ENCODE data around the gene CRNN. TPM values are rescaled to one million over a fixed set of nuclear protein-coding genes. Genes with fewer than 3 reads are reported as not detected.

CRNN gene
- total RNA-seq, 5 donors from 2014 or later (not counting 1 experiment from before 2014, with no cell fraction given) = not detected

DNA sequence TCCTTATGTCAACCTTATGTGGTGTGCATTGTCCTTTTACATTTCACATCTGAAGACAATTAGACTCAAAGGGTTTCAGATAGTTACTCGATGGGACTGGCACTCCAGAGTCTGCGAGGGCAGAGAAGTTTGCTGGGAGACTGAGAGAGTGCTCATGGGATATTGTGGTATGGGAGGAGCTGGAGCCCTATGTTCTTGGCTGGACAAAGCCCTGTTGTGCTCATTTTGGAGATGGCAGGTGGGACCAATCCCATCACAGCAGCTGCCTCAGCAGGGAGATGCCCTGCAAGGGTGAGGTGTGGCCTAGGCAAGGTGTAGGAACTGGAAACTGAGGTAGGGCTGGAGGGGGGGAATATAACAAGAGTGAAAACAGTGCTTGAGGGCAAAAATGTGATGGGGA lies 43.5 kb upstream of the CRNN start:
- H3K36me3 Mint-ChIP-seq = no peaks in the 10 kb centered on the region
- Histone ChIP-seq H3K4me3 (ENCODE audit: control insufficient read depth in 1 of 2, extremely low read depth in 1 of 2, low read length in 1 of 2) (no peak overlapping the region), H3K36me3 (ENCODE audit: control insufficient read depth in 2 of 2, extremely low read depth in 1 of 2, insufficient read depth in 1 of 2, low read length in 1 of 2) (no peaks in the 10 kb centered on the region), H3K4me1 (ENCODE audit: control insufficient read depth in 1 of 2, extremely low read depth in 1 of 2, insufficient read depth in 2 of 2, low read length in 2 of 2) (peaks cover 4 to 14% of the 10 kb centered on the region in 2 experiments), H3K27ac (ENCODE audit: low read length) (no peak overlapping the region), H3K9me3 (no peaks in the 10 kb centered on the region), H3K27me3 (replicated peaks in 1 of 2; ENCODE audit: control insufficient read depth in 2 of 2, extremely low read depth in 1 of 2, insufficient read depth in 2 of 2, low read length in 1 of 2) (peaks cover 0 to 2% of the 10 kb centered on the region in 2 experiments)
- DNase-seq (no peak), ATAC-seq (replicated peaks in 1 of 4) (no peak)
- CTCF ChIA-PET = interaction anchor here (0.6 to 3.6 kb wide), 21 partner anchors 10 to 567 kb away, joined by 3 to 134 read pairs (median 14); no protein-coding TSS in a partner anchor
- peaks cover 0 to 6% of the 10 kb centered on the region in 2 donors for H3K27me3 Mint-ChIP-seq
- peaks cover 26 to 28% (median 27%) of the 10 kb centered on the region in 3 donors for H3K4me1 Mint-ChIP-seq
- H3K27ac Mint-ChIP-seq = no peak overlapping the region
- H3K9me3 Mint-ChIP-seq = no peaks in the 10 kb centered on the region
- WGBS (ENCODE audit: insufficient coverage) = 60% methylated on average over 2 of the region's 2 CpGs
- POLR2A ChIA-PET = no interaction called here
- no peak overlapping the region for H3K4me3 Mint-ChIP-seq

DNA sequence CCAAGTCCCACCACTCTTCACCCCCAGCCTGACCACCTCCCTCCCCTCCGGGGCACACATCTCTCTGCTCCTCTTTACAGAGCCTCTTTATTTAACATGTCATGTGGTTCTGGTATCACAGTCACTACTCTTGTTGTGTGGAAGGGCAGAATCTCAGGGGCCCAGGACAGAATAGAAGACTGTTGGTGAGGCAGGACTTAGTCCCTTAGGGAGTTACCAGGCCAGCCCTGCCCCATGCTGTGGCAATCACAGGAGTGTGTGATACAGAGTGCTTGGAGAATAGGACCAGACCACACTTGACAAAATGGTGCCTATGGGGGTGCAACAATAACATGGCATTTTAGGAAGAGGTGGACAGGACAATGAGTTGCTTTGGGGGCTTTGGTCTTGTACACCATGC lies 43.0 kb upstream of the CRNN start:
- ATAC-seq (replicated peaks in 1 of 4) (no peak), DNase-seq (no peak)
- H3K27ac ChIP-seq (ENCODE audit: low read length) = no peak overlapping the region
- no peak overlapping the region for H3K27ac Mint-ChIP-seq
- H3K4me1 Mint-ChIP-seq = peaks cover 26 to 28% (median 27%) of the 10 kb centered on the region in 3 donors
- no peaks in the 10 kb centered on the region for H3K36me3 Mint-ChIP-seq
- H3K27me3 Mint-ChIP-seq = peaks cover 0 to 6% of the 10 kb centered on the region in 2 donors
- H3K4me3 ChIP-seq (ENCODE audit: control insufficient read depth in 1 of 2, extremely low read depth in 1 of 2, low read length in 1 of 2) = no peak overlapping the region
- WGBS (ENCODE audit: insufficient coverage) = no CpG with 5 or more reads among the region's 1 CpG
- ChIA-PET CTCF (interaction anchor here (1.4 to 3.6 kb wide), 4 partner anchors 266 to 271 kb away, joined by 4 to 134 read pairs (median 14); no protein-coding TSS in a partner anchor), POLR2A (no interaction called here)
- H3K4me1 ChIP-seq (ENCODE audit: control insufficient read depth in 1 of 2, extremely low read depth in 1 of 2, insufficient read depth in 2 of 2, low read length in 2 of 2) = peaks cover 4 to 14% of the 10 kb centered on the region in 2 experiments
- no peak overlapping the region for H3K4me3 Mint-ChIP-seq
- H3K9me3 ChIP-seq = no peaks in the 10 kb centered on the region
- H3K36me3 ChIP-seq (ENCODE audit: control insufficient read depth in 2 of 2, extremely low read depth in 1 of 2, insufficient read depth in 1 of 2, low read length in 1 of 2) = no peaks in the 10 kb centered on the region
- H3K27me3 ChIP-seq (replicated peaks in 1 of 2; ENCODE audit: control insufficient read depth in 2 of 2, extremely low read depth in 1 of 2, insufficient read depth in 2 of 2, low read length in 1 of 2) = peaks cover 0 to 2% of the 10 kb centered on the region in 2 experiments
- no peaks in the 10 kb centered on the region for H3K9me3 Mint-ChIP-seq

DNA sequence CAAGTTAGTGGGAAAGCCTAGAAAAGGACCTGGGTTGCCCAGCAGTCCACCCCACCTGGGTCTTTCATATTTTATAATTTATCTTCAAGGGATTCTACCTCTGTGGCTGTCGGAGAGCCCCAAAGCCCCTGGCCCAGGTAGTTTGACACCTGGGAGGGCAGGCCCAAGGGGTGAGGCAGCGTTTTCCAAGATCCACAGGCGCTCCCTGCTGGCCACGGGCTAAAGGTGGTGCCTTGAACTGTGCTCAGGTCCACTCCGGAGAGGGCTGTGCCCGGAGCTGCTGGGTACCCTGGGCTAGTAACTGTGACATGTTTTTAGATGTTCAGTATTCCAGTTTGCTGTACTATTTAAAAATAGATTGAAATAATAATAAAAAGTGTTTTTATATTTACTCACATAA lies 37.2 kb upstream of the CRNN start:
- Histone ChIP-seq H3K9me3 (no peaks in the 10 kb centered on the region), H3K36me3 (ENCODE audit: control insufficient read depth in 2 of 2, extremely low read depth in 1 of 2, insufficient read depth in 1 of 2, low read length in 1 of 2) (no peaks in the 10 kb centered on the region), H3K27me3 (replicated peaks in 1 of 2; ENCODE audit: control insufficient read depth in 2 of 2, extremely low read depth in 1 of 2, insufficient read depth in 2 of 2, low read length in 1 of 2) (peaks cover 2 to 7% of the 10 kb centered on the region in 2 experiments), H3K4me1 (ENCODE audit: control insufficient read depth in 1 of 2, extremely low read depth in 1 of 2, insufficient read depth in 2 of 2, low read length in 2 of 2) (no peaks in the 10 kb centered on the region), H3K27ac (ENCODE audit: low read length) (no peak overlapping the region), H3K4me3 (ENCODE audit: control insufficient read depth in 1 of 2, extremely low read depth in 1 of 2, low read length in 1 of 2) (no peak overlapping the region)
- H3K27ac Mint-ChIP-seq = no peak overlapping the region
- no peak for DNase-seq
- H3K36me3 Mint-ChIP-seq = no peaks in the 10 kb centered on the region
- peaks cover 0 to 6% of the 10 kb centered on the region in 2 donors for H3K27me3 Mint-ChIP-seq
- POLR2A ChIA-PET = no interaction called here
- no peak for ATAC-seq (replicated peaks in 1 of 4)
- no peaks in the 10 kb centered on the region for H3K9me3 Mint-ChIP-seq
- no peaks in the 10 kb centered on the region for H3K4me1 Mint-ChIP-seq
- no peak overlapping the region for H3K4me3 Mint-ChIP-seq
- CTCF ChIA-PET = interaction anchor here in 1 of 2 donors (0.5 kb wide), 1 partner anchor 9 kb away, joined by 3 read pairs; no protein-coding TSS in a partner anchor
- WGBS (ENCODE audit: insufficient coverage) = 64% methylated on average over 3 of the region's 6 CpGs

DNA sequence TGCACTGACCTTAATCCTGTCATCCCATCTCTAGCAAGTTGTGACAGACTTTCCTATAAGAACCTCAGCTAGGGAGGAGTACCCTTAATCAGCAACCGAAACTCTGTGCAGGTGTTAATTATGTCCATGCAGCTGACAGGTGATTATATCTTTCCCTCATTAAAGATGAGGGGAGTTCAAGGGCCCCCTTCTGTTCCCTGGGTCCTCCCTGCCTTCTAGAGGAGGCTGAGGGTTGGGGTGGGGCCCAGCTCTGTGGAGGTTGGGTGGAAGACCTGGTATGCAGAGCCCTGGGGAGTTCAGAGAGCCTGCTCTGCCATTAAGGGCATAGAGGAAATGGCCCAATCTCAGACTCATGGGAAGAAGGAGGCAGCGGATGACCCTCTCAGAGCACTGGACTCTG lies 35.6 kb upstream of the CRNN start:
- peaks cover 2 to 7% of the 10 kb centered on the region in 2 experiments for H3K27me3 ChIP-seq (replicated peaks in 1 of 2; ENCODE audit: control insufficient read depth in 2 of 2, extremely low read depth in 1 of 2, insufficient read depth in 2 of 2, low read length in 1 of 2)
- H3K27ac ChIP-seq (ENCODE audit: low read length) = no peak overlapping the region
- H3K9me3 ChIP-seq = no peaks in the 10 kb centered on the region
- DNase-seq = no peak
- 100% methylated on average over 1 of the region's 2 CpGs for WGBS (ENCODE audit: insufficient coverage)
- H3K27ac Mint-ChIP-seq = no peak overlapping the region
- ATAC-seq (replicated peaks in 1 of 4) = no peak
- no peaks in the 10 kb centered on the region for H3K4me1 ChIP-seq (ENCODE audit: control insufficient read depth in 1 of 2, extremely low read depth in 1 of 2, insufficient read depth in 2 of 2, low read length in 2 of 2)
- H3K4me3 ChIP-seq (ENCODE audit: control insufficient read depth in 1 of 2, extremely low read depth in 1 of 2, low read length in 1 of 2) = no peak overlapping the region
- POLR2A ChIA-PET = no interaction called here
- H3K9me3 Mint-ChIP-seq = no peaks in the 10 kb centered on the region
- H3K36me3 Mint-ChIP-seq = no peaks in the 10 kb centered on the region
- CTCF ChIA-PET = interaction anchor here in 1 of 2 donors (5.3 kb wide), 1 partner anchor 9 kb away, joined by 41 read pairs; no protein-coding TSS in a partner anchor
- no peak overlapping the region for H3K4me3 Mint-ChIP-seq
- no peaks in the 10 kb centered on the region for H3K36me3 ChIP-seq (ENCODE audit: control insufficient read depth in 2 of 2, extremely low read depth in 1 of 2, insufficient read depth in 1 of 2, low read length in 1 of 2)
- H3K4me1 Mint-ChIP-seq = no peaks in the 10 kb centered on the region
- H3K27me3 Mint-ChIP-seq = no peaks in the 10 kb centered on the region

- no peaks in the 10 kb centered on the region for H3K4me1 Mint-ChIP-seq
- ATAC-seq (replicated peaks in 1 of 4) (no peak), DNase-seq (no peak)
- Histone ChIP-seq H3K27me3 (replicated peaks in 1 of 2; ENCODE audit: control insufficient read depth in 2 of 2, extremely low read depth in 1 of 2, insufficient read depth in 2 of 2, low read length in 1 of 2) (peaks cover 2 to 7% of the 10 kb centered on the region in 2 experiments), H3K4me3 (ENCODE audit: control insufficient read depth in 1 of 2, extremely low read depth in 1 of 2, low read length in 1 of 2) (no peak overlapping the region), H3K27ac (ENCODE audit: low read length) (no peak overlapping the region), H3K36me3 (ENCODE audit: control insufficient read depth in 2 of 2, extremely low read depth in 1 of 2, insufficient read depth in 1 of 2, low read length in 1 of 2) (no peaks in the 10 kb centered on the region), H3K4me1 (ENCODE audit: control insufficient read depth in 1 of 2, extremely low read depth in 1 of 2, insufficient read depth in 2 of 2, low read length in 2 of 2) (no peaks in the 10 kb centered on the region), H3K9me3 (no peaks in the 10 kb centered on the region)
- CTCF ChIA-PET = interaction anchor here in 1 of 2 donors (0.7 to 5.3 kb wide), 2 partner anchors 8 to 10 kb away, joined by 3 to 41 read pairs; no protein-coding TSS in a partner anchor
- WGBS (ENCODE audit: insufficient coverage) = 84% methylated on average over 3 of the region's 5 CpGs
- H3K9me3 Mint-ChIP-seq = no peaks in the 10 kb centered on the region
- H3K36me3 Mint-ChIP-seq = no peaks in the 10 kb centered on the region
- H3K4me3 Mint-ChIP-seq = no peak overlapping the region
- peaks cover 0 to 4% of the 10 kb centered on the region in 2 donors for H3K27me3 Mint-ChIP-seq
- POLR2A ChIA-PET = no interaction called here
- no peak overlapping the region for H3K27ac Mint-ChIP-seq
These were observed 34.4 kb upstream of the CRNN start for GRCh38 chr1:152448496-152448895.

DNA sequence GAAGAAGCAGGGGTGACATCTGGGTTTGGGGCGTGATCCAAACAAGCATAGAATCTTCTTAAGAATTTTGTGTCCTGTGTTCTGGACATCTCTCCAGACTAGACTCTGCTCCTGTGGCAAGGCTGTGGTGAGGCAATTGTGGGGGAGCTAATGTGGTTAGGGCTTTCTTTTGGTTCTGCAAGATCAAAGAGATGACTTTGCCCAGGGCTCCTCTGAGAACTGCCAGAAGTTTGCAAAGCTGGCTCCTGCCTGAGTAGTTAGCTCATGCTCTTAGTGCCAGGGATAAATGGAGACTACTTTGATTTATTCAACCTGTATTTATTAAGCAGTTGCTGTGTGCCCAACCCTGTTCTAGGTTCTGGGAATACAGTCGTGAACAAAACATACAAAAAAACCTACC lies 34.0 kb upstream of the CRNN start:
- no peaks in the 10 kb centered on the region for H3K9me3 Mint-ChIP-seq
- peaks cover 0 to under 1% (median 0%) of the 10 kb centered on the region in 3 donors for H3K4me1 Mint-ChIP-seq
- Histone ChIP-seq H3K9me3 (no peaks in the 10 kb centered on the region), H3K36me3 (ENCODE audit: control insufficient read depth in 2 of 2, extremely low read depth in 1 of 2, insufficient read depth in 1 of 2, low read length in 1 of 2) (no peaks in the 10 kb centered on the region), H3K27ac (ENCODE audit: low read length) (no peak overlapping the region), H3K27me3 (replicated peaks in 1 of 2; ENCODE audit: control insufficient read depth in 2 of 2, extremely low read depth in 1 of 2, insufficient read depth in 2 of 2, low read length in 1 of 2) (peaks cover 2 to 7% of the 10 kb centered on the region in 2 experiments), H3K4me1 (ENCODE audit: control insufficient read depth in 1 of 2, extremely low read depth in 1 of 2, insufficient read depth in 2 of 2, low read length in 2 of 2) (no peaks in the 10 kb centered on the region), H3K4me3 (ENCODE audit: control insufficient read depth in 1 of 2, extremely low read depth in 1 of 2, low read length in 1 of 2) (no peak overlapping the region)
- H3K4me3 Mint-ChIP-seq = no peak overlapping the region
- no peak for DNase-seq
- ChIA-PET POLR2A (no interaction called here), CTCF (interaction anchor here in 1 of 2 donors (0.5 to 5.3 kb wide), 4 partner anchors 8 to 383 kb away, joined by 3 to 41 read pairs (median 3); no protein-coding TSS in a partner anchor)
- no peak for ATAC-seq (replicated peaks in 1 of 4)
- no peak overlapping the region for H3K27ac Mint-ChIP-seq
- no peaks in the 10 kb centered on the region for H3K36me3 Mint-ChIP-seq
- H3K27me3 Mint-ChIP-seq = peaks cover 0 to 4% of the 10 kb centered on the region in 2 donors
- 0% methylated on average over 1 of the region's 2 CpGs for WGBS (ENCODE audit: insufficient coverage)

All from T-cell (primary cell).